ENCODE results near the gene SMIM28. TPM values are rescaled to one million over a fixed set of nuclear protein-coding genes. Genes with fewer than 3 reads are reported as not detected.

SMIM28 gene
- total and polyA plus RNA-seq, 2 of the 4 experiments (the other 2 are of a cell fraction) = not detected

DNA sequence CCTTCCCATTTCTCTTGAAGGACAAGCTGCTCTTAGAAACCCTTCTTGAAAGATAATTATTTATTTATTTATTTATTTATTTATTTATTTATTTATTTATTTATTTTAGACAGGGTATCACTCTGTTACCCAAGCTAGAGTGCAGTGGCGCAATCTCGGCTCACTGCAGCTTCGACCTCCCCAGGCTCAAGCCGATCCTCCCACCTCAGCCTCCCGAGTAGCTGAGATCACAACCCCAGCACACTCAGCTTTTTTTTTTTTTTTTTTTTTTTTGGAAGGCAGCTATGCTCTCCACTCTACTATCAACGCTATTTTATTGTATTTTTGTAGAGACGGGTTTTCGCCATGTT is 25.1 kb downstream of the SMIM28 start:
- no TSS peak for BruUV-seq (replicated peaks)
- intact Hi-C loops (cut with micrococcal nuclease) = loop anchor here (5.0 kb wide), 1 partner anchor 401 kb away; no protein-coding TSS in a partner anchor
- ChIA-PET CTCF (interaction anchor here (0.6 to 0.7 kb wide), 2 partner anchors 127 to 290 kb away, joined by 3 to 4 read pairs; no protein-coding TSS in a partner anchor), POLR2A (ENCODE audit: unreplicated experiment) (interaction anchor here (0.6 to 0.7 kb wide), 2 partner anchors 17 to 296 kb away, joined by 3 read pairs; no protein-coding TSS in a partner anchor)
- no peaks in the 10 kb centered on the region; the same call in 1 of the 2 replicates for H3K9me1 ChIP-seq (ENCODE audit: insufficient read depth, low read length)
- peak overlapping the region; percentile 53; the same call in 1 of the 2 replicates for H2AK5ac ChIP-seq (ENCODE audit: low read depth, low read length)
- no peak overlapping the region for H2AK9ac ChIP-seq (replicated peaks; ENCODE audit: low read depth, low read length, poor library complexity)
- H3K4me2 ChIP-seq (ENCODE audit: low read depth, low read length) = no peak overlapping the region
- no peak overlapping the region for H3K14ac ChIP-seq (replicated peaks; ENCODE audit: low read depth, low read length)
- H2BK120ac ChIP-seq (ENCODE audit: low read depth, low read length) = no peak overlapping the region
- H3K9me3 ChIP-seq (ENCODE audit: control insufficient read depth, insufficient read depth, low read length) = no peaks in the 10 kb centered on the region
- H3K4me1 ChIP-seq (ENCODE audit: control insufficient read depth, insufficient read depth, low read length) = peaks cover 3% of the 10 kb centered on the region
- no peak overlapping the region for H2BK15ac ChIP-seq (ENCODE audit: low read depth, low read length)
- ATAC-seq (ENCODE audit: low read depth) = no peak
- H3K18ac ChIP-seq (ENCODE audit: low read depth, low read length) = no peak overlapping the region
- dilution Hi-C loops (cut with HindIII; ENCODE audit: low sequenced_read_pairs, unreplicated experiment) = no loop called here
- H3K4ac ChIP-seq (ENCODE audit: low read depth, low read length) = peak overlapping the region; percentile 67; the same call in 1 of the 2 replicates
- no peaks in the 10 kb centered on the region for H3K27me3 ChIP-seq (ENCODE audit: control insufficient read depth, insufficient read depth, low read length)
- H2AFZ ChIP-seq (replicated peaks; ENCODE audit: low read length, poor library complexity) = peak overlapping the region; percentile 99
- no peak overlapping the region for H3K9ac ChIP-seq (ENCODE audit: low read depth, low read length)
- no peak overlapping the region for H3K56ac ChIP-seq (ENCODE audit: extremely low read depth, insufficient read depth, low read length)
- H3K23ac ChIP-seq (ENCODE audit: low read depth, low read length) = peak overlapping the region; percentile 70; the same call in 1 of the 2 replicates
- in situ Hi-C loops (cut with MboI; ENCODE audit: low sequenced_read_pairs) = loop anchor here (25.0 kb wide), 1 partner anchor 566 kb away; no protein-coding TSS in a partner anchor
- H2BK20ac ChIP-seq (ENCODE audit: low read depth, low read length) = no peak overlapping the region
- H4K5ac ChIP-seq (ENCODE audit: low read depth, low read length) = no peak overlapping the region
- no peak for TF ChIP-seq MAZ (IDR thresholded peaks at IDR 0.05; ENCODE audit: borderline replicate concordance, low read depth, low read length)
- no peak for TF ChIP-seq FOS (IDR thresholded peaks at IDR 0.05; ENCODE audit: low read depth, low read length)
- no peak for TF ChIP-seq MAFK (IDR thresholded peaks at IDR 0.05; ENCODE audit: low read depth, low read length)
- TF ChIP-seq NFE2L2 (IDR thresholded peaks at IDR 0.05; ENCODE audit: low read depth, low read length) = no peak
- TF ChIP-seq, protein P1, sequence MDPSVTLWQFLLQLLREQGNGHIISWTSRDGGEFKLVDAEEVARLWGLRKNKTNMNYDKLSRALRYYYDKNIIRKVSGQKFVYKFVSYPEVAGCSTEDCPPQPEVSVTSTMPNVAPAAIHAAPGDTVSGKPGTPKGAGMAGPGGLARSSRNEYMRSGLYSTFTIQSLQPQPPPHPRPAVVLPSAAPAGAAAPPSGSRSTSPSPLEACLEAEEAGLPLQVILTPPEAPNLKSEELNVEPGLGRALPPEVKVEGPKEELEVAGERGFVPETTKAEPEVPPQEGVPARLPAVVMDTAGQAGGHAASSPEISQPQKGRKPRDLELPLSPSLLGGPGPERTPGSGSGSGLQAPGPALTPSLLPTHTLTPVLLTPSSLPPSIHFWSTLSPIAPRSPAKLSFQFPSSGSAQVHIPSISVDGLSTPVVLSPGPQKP (IDR thresholded peaks at IDR 0.05; ENCODE audit: borderline replicate concordance, low read depth, low read length) = no peak
- TF ChIP-seq CTCF (conservative IDR thresholded peaks at IDR 0.05; ENCODE audit: low read depth, low read length) = no peak
- no peak for TF ChIP-seq RFX5 (IDR thresholded peaks at IDR 0.05; ENCODE audit: low read depth, low read length)
- WGBS, 2 experiments (ENCODE audit: extremely low coverage in 2 of 2, insufficient read length in 1 of 2) = 100% methylated on average over 2 of the region's 8 CpGs; no CpG with 5 or more reads in 1 of the 2 experiments
- no peak overlapping the region for H2BK5ac ChIP-seq (ENCODE audit: low read depth, low read length, poor library complexity, severe bottlenecking)
- no peak overlapping the region for H3K4me3 ChIP-seq (ENCODE audit: insufficient read depth, low read depth, low read length)
- H3K27ac ChIP-seq (ENCODE audit: insufficient read depth, low read length) = no peak overlapping the region
- H4K20me1 ChIP-seq (ENCODE audit: insufficient read depth, low read length) = no peaks in the 10 kb centered on the region
- peaks cover 10% of the 10 kb centered on the region for H3K36me3 ChIP-seq (ENCODE audit: control insufficient read depth, insufficient read depth, low read length)
- H4K8ac ChIP-seq (ENCODE audit: low read depth in 2 of 2, low read length in 2 of 2) = peak overlapping the region in 1 of 2 experiments; percentile 95; a peak in 3 of 4 replicates
- no peak for DNase-seq
- H3K79me1 ChIP-seq (ENCODE audit: low read depth in 1 of 2, low read length in 2 of 2) = peaks cover 15 to 27% of the 10 kb centered on the region in 2 experiments
- no peak overlapping the region for H4K91ac ChIP-seq (ENCODE audit: insufficient read depth, low read depth, low read length)
